ENCODE data around the gene C11orf65.
"Not testable (repeated sequence)": the region's sequence is repeated elsewhere in the genome, so short reads cannot be mapped to it uniquely, and the experiment has no call there.

The C11orf65 gene

GRCh38 chr11:108431370-108431769, 36.0 kb downstream of the C11orf65 start:
- no peaks in the 10 kb centered on the region for H3K27me3 ChIP-seq (ENCODE audit: insufficient read depth, poor library complexity, severe bottlenecking)
- no peak overlapping the region for H3K4me3 ChIP-seq (replicated peaks; ENCODE audit: insufficient read depth, low read length)
- no peak overlapping the region for H3K27ac ChIP-seq (replicated peaks)
- DNase-seq (ENCODE audit: low read depth in 1 of 2, low spot score in 1 of 2): no peak
- no peak for TF ChIP-seq CTCF (IDR thresholded peaks at IDR 0.05; ENCODE audit: insufficient read depth, low read length)
- TF ChIP-seq SPI1 (IDR thresholded peaks at IDR 0.05; ENCODE audit: borderline replicate concordance, low read depth): no peak
- TF ChIP-seq GABPA (IDR thresholded peaks at IDR 0.05; ENCODE audit: low read depth): no peak
- no peak for TF ChIP-seq REST (IDR thresholded peaks at IDR 0.05; ENCODE audit: insufficient replicate concordance, low read depth)
- no peak for TF ChIP-seq POLR2AphosphoS5 (IDR thresholded peaks at IDR 0.05; ENCODE audit: low read depth)

GRCh38 chr11:108417551-108417950, 49.8 kb downstream of the C11orf65 start:
- not testable (repeated sequence) for H3K27me3 ChIP-seq (ENCODE audit: insufficient read depth, poor library complexity, severe bottlenecking)
- peak in 1 of 2 experiments; percentile 48 for DNase-seq (ENCODE audit: low read depth in 1 of 2, low spot score in 1 of 2)

GRCh38 chr11:108414958-108415357, 52.4 kb downstream of the C11orf65 start:
- Histone ChIP-seq H3K27ac (replicated peaks) (no peak overlapping the region), H3K27me3 (ENCODE audit: insufficient read depth, poor library complexity, severe bottlenecking) (no peaks in the 10 kb centered on the region), H3K4me3 (replicated peaks; ENCODE audit: insufficient read depth, low read length) (no peak overlapping the region)
- no peak for DNase-seq (ENCODE audit: low read depth in 1 of 2, low spot score in 1 of 2)
- TF ChIP-seq REST (IDR thresholded peaks at IDR 0.05; ENCODE audit: insufficient replicate concordance, low read depth) (no peak), GABPA (IDR thresholded peaks at IDR 0.05; ENCODE audit: low read depth) (no peak), POLR2AphosphoS5 (IDR thresholded peaks at IDR 0.05; ENCODE audit: low read depth) (no peak)

More at GRCh38 chr11:108417551-108417950, 49.8 kb downstream of the C11orf65 start:
- TF ChIP-seq CTCF (IDR thresholded peaks at IDR 0.05; ENCODE audit: insufficient read depth, low read length): peak; percentile 2
- not testable (repeated sequence) for H3K4me3 ChIP-seq (replicated peaks; ENCODE audit: insufficient read depth, low read length); H3K27ac ChIP-seq (replicated peaks)

GRCh38 chr11:108405706-108406105, 61.6 kb downstream of the C11orf65 start:
- no peaks in the 10 kb centered on the region for H3K27me3 ChIP-seq (ENCODE audit: insufficient read depth, poor library complexity, severe bottlenecking)
- no peak for DNase-seq (ENCODE audit: low read depth in 1 of 2, low spot score in 1 of 2)
- no peak overlapping the region for H3K27ac ChIP-seq (replicated peaks)
- H3K4me3 ChIP-seq (replicated peaks; ENCODE audit: insufficient read depth, low read length): no peak overlapping the region
- no peak for TF ChIP-seq CTCF (IDR thresholded peaks at IDR 0.05; ENCODE audit: insufficient read depth, low read length)
- no peak for TF ChIP-seq REST (IDR thresholded peaks at IDR 0.05; ENCODE audit: insufficient replicate concordance, low read depth)
- TF ChIP-seq SPI1 (IDR thresholded peaks at IDR 0.05; ENCODE audit: borderline replicate concordance, low read depth): no peak
- TF ChIP-seq GABPA (IDR thresholded peaks at IDR 0.05; ENCODE audit: low read depth): no peak

Data from HL-60 (cell line).